ENCODE results near the gene SYNDIG1L. TPM values are rescaled to one million over a fixed set of nuclear protein-coding genes. Genes with fewer than 3 reads are reported as not detected.
"Not testable (repeated sequence)": the region's sequence is repeated elsewhere in the genome, so short reads cannot be mapped to it uniquely, and the experiment has no call there.

SYNDIG1L gene
- polyA plus RNA-seq, 1 experiment: not detected

- POLR2A ChIA-PET: no interaction called here
- peaks cover 37% of the 10 kb centered on the region for H3K27me3 ChIP-seq (ENCODE audit: control insufficient read depth, insufficient read depth, low read length)
- no peak overlapping the region for H3K4me3 ChIP-seq (ENCODE audit: low read depth, low read length)
- H3K9me3 ChIP-seq (ENCODE audit: control insufficient read depth, insufficient read depth, low read length): no peaks in the 10 kb centered on the region
- CTCF ChIA-PET: no interaction called here
- no peak overlapping the region for H3K27ac ChIP-seq (ENCODE audit: low read depth, low read length)
- DNase-seq (ENCODE audit: low read depth, low spot score): no peak
- TF ChIP-seq CTCF (IDR thresholded peaks at IDR 0.05; ENCODE audit: low read depth, low read length): no peak
Observed at GRCh38 chr14:74389980-74390379, 36.0 kb downstream of the SYNDIG1L start.

GRCh38 chr14:74382231-74382630 lies 43.8 kb downstream of the SYNDIG1L start:
- Histone ChIP-seq H3K27me3 (ENCODE audit: control insufficient read depth, insufficient read depth, low read length) (peaks cover 14% of the 10 kb centered on the region), H3K4me3 (ENCODE audit: low read depth, low read length) (no peak overlapping the region), H3K9me3 (ENCODE audit: control insufficient read depth, insufficient read depth, low read length) (no peaks in the 10 kb centered on the region; the same call in 1 of the 2 replicates), H3K27ac (ENCODE audit: low read depth, low read length) (no peak overlapping the region)
- no peak for DNase-seq (ENCODE audit: low read depth, low spot score)
- TF ChIP-seq CTCF (IDR thresholded peaks at IDR 0.05; ENCODE audit: low read depth, low read length): no peak
- POLR2A ChIA-PET: no interaction called here
- CTCF ChIA-PET: interaction anchor here (0.6 kb wide), 1 partner anchor 315 kb away, joined by 3 read pairs; no protein-coding TSS in a partner anchor

- DNase-seq (ENCODE audit: low read depth, low spot score); POLR2A ChIA-PET; H3K27ac ChIP-seq (ENCODE audit: low read depth, low read length); H3K4me3 ChIP-seq (ENCODE audit: low read depth, low read length); H3K9me3 ChIP-seq (ENCODE audit: control insufficient read depth, insufficient read depth, low read length); H3K27me3 ChIP-seq (ENCODE audit: control insufficient read depth, insufficient read depth, low read length): not testable (repeated sequence)
- CTCF ChIA-PET: interaction anchor here (0.7 kb wide), 1 partner anchor 41 kb away, joined by 4 read pairs; no protein-coding TSS in a partner anchor
Observed at GRCh38 chr14:74381571-74381970, 44.4 kb downstream of the SYNDIG1L start.

- no peak for DNase-seq (ENCODE audit: low read depth, low spot score)
- POLR2A ChIA-PET: interaction anchor here (0.8 kb wide), 1 partner anchor 45 kb away, joined by 5 read pairs; no protein-coding TSS in a partner anchor
- Histone ChIP-seq H3K9me3 (ENCODE audit: control insufficient read depth, insufficient read depth, low read length) (no peaks in the 10 kb centered on the region; the same call in 1 of the 2 replicates), H3K27ac (ENCODE audit: low read depth, low read length) (no peak overlapping the region), H3K4me3 (ENCODE audit: low read depth, low read length) (no peak overlapping the region), H3K27me3 (ENCODE audit: control insufficient read depth, insufficient read depth, low read length) (peaks cover 7% of the 10 kb centered on the region)
- no peak for TF ChIP-seq CTCF (IDR thresholded peaks at IDR 0.05; ENCODE audit: low read depth, low read length)
- CTCF ChIA-PET: no interaction called here
Observed at GRCh38 chr14:74380845-74381244, 45.2 kb downstream of the SYNDIG1L start.

- POLR2A ChIA-PET: interaction anchor here (0.8 kb wide), 1 partner anchor 44 kb away, joined by 5 read pairs; no protein-coding TSS in a partner anchor
Observed at GRCh38 chr14:74380172-74380571, 45.8 kb downstream of the SYNDIG1L start.

More at GRCh38 chr14:74380172-74380571, 45.8 kb downstream of the SYNDIG1L start:
- no peaks in the 10 kb centered on the region; the same call in 1 of the 2 replicates for H3K9me3 ChIP-seq (ENCODE audit: control insufficient read depth, insufficient read depth, low read length)
- no peak for DNase-seq (ENCODE audit: low read depth, low spot score)
- no peak overlapping the region for H3K27ac ChIP-seq (ENCODE audit: low read depth, low read length)
- no peak for TF ChIP-seq CTCF (IDR thresholded peaks at IDR 0.05; ENCODE audit: low read depth, low read length)
- no peak overlapping the region for H3K4me3 ChIP-seq (ENCODE audit: low read depth, low read length)
- CTCF ChIA-PET: no interaction called here
- H3K27me3 ChIP-seq (ENCODE audit: control insufficient read depth, insufficient read depth, low read length): peaks cover 10% of the 10 kb centered on the region

All from AG04450 (cell line).